Measurements from ENCODE around the gene WFIKKN2.
A peak's percentile ranks its signal among the peaks of the same experiment; 100 is the strongest.
"Not testable (repeated sequence)": the region's sequence is repeated elsewhere in the genome, so short reads cannot be mapped to it uniquely, and the experiment has no call there.

The WFIKKN2 gene

GRCh38 chr17:50835301-50836234 lies at the start of gene WFIKKN2:
Gene WFIKKN2, plus strand, starts transcription at chr17:50835586. Its CDS starts 352 bp downstream, at chr17:50835938.
- DNase-seq (ENCODE audit: low spot score), result no peak

- DNase-seq (ENCODE audit: low spot score), result no peak
These were observed 49.3 kb upstream of the WFIKKN2 start for GRCh38 chr17:50785946-50786570.

- no peak for DNase-seq (ENCODE audit: low spot score)
These were observed 48.3 kb upstream of the WFIKKN2 start for GRCh38 chr17:50787106-50787505.

GRCh38 chr17:50790618-50791017 lies 44.8 kb upstream of the WFIKKN2 start:
- DNase-seq (ENCODE audit: low spot score), result no peak

- DNase-seq (ENCODE audit: low spot score), result no peak
These were observed 43.3 kb upstream of the WFIKKN2 start for GRCh38 chr17:50792132-50792531.

- DNase-seq (ENCODE audit: low spot score), result no peak
These were observed 42.4 kb upstream of the WFIKKN2 start for GRCh38 chr17:50793007-50793406.

GRCh38 chr17:50794361-50794760 lies 41.0 kb upstream of the WFIKKN2 start:
- DNase-seq (ENCODE audit: low spot score), result peak; percentile 75

GRCh38 chr17:50797135-50797810 lies 38.1 kb upstream of the WFIKKN2 start:
- no peak for DNase-seq (ENCODE audit: low spot score)

- no peak for DNase-seq (ENCODE audit: low spot score)
These were observed 36.7 kb upstream of the WFIKKN2 start for GRCh38 chr17:50798424-50799288.

GRCh38 chr17:50799582-50799981 lies 35.8 kb upstream of the WFIKKN2 start:
- no peak for DNase-seq (ENCODE audit: low spot score)

- DNase-seq (ENCODE audit: low spot score), result no peak
These were observed 35.1 kb upstream of the WFIKKN2 start for GRCh38 chr17:50800196-50800700.

GRCh38 chr17:50802609-50803571 lies 32.5 kb upstream of the WFIKKN2 start:
- no peak for DNase-seq (ENCODE audit: low spot score)

- no peak for DNase-seq (ENCODE audit: low spot score)
These were observed 31.7 kb upstream of the WFIKKN2 start for GRCh38 chr17:50803676-50804075.

- DNase-seq (ENCODE audit: low spot score), result not testable (repeated sequence)
These were observed 30.5 kb upstream of the WFIKKN2 start for GRCh38 chr17:50804749-50805475.

- DNase-seq (ENCODE audit: low spot score), result no peak
These were observed 29.9 kb upstream of the WFIKKN2 start for GRCh38 chr17:50805486-50805885.

GRCh38 chr17:50806141-50806643 lies 29.2 kb upstream of the WFIKKN2 start:
- no peak for DNase-seq (ENCODE audit: low spot score)

GRCh38 chr17:50807009-50807408 lies 28.4 kb upstream of the WFIKKN2 start:
- DNase-seq (ENCODE audit: low spot score), result no peak

GRCh38 chr17:50807675-50808074 lies 27.7 kb upstream of the WFIKKN2 start:
- DNase-seq (ENCODE audit: low spot score), result no peak

GRCh38 chr17:50808413-50808812 lies 27.0 kb upstream of the WFIKKN2 start:
- DNase-seq (ENCODE audit: low spot score), result no peak
